Endothelial cell (in vitro differentiated cells): ENCODE data around the gene DDIAS. TPM values are rescaled to one million over a fixed set of nuclear protein-coding genes. Genes with fewer than 3 reads are reported as not detected.

Experiments used
- total RNA-seq: library from RNA; stranded (reverse); fragmentation: NEBNext Ultra II Directional; extraction: Animal tissue kit (Norgen Biotek cat#: 25700); gene quantifications from one replicate; pipeline ENCODE4 v1.2.1, GENCODE V29; 2021; ENCODE audit not compliant: unreplicated experiment

The DDIAS gene
- total RNA-seq, 1 donor from 2014 or later = 11.2 TPM

Other genes starting within 250 kb of the DDIAS start
- 1.0 TPM for gene FAM181B, start 167.9 kb upstream of the DDIAS start, total RNA-seq
- 445 TPM for gene PRCP, start 1.3 kb upstream of the DDIAS start, total RNA-seq
- 18.6 TPM for gene RAB30, start 170.2 kb downstream of the DDIAS start, total RNA-seq